ENCODE data around the gene PXMP2.

GRCh38 chr12:132659146-132659545 is 28.2 kb upstream of the PXMP2 start:
- TF ChIP-seq TBP (IDR thresholded peaks at IDR 0.05; ENCODE audit: low read depth, low read length), result no peak
- no peak for TF ChIP-seq EZH2 (IDR thresholded peaks at IDR 0.05; ENCODE audit: low read depth, low read length, severe bottlenecking)
